GM08714 (cell line): ENCODE data around the gene VEGFB.

Source experiments
- H3K4me3 ChIP-seq: fragments of 200-500 bp; sonication (Bioruptor generic); 2 replicates; pipeline ENCODE4 v1.5.1; 2014; ENCODE audit warnings: mild to moderate bottlenecking, low read length, inconsistent platforms
- ZNF274 ChIP-seq: IDR thresholded peaks from 2 replicates; pipeline ENCODE4 v1.6.1; 2012; ENCODE audit warnings: mild to moderate bottlenecking, low read depth, low read length

The VEGFB gene

GRCh38 chr11:64207256-64208085, 26.9 kb upstream of the VEGFB start:
- peak overlapping the region; percentile 76 for H3K4me3 ChIP-seq
- TF ChIP-seq ZNF274 = no peak

GRCh38 chr11:64208086-64208795, 26.1 kb upstream of the VEGFB start:
- H3K4me3 ChIP-seq = peak overlapping the region; percentile 76; the same call in 1 of the 2 replicates
- no peak for TF ChIP-seq ZNF274

- no peak for TF ChIP-seq ZNF274
- H3K4me3 ChIP-seq = no peak overlapping the region; the same call in 1 of the 2 replicates
Observed at GRCh38 chr11:64208796-64209562, 25.4 kb upstream of the VEGFB start.

- no peak for TF ChIP-seq ZNF274
- H3K4me3 ChIP-seq = no peak overlapping the region
Observed at GRCh38 chr11:64209563-64209843, 24.9 kb upstream of the VEGFB start.

GRCh38 chr11:64210301-64211020, 23.9 kb upstream of the VEGFB start:
- H3K4me3 ChIP-seq = no peak overlapping the region
- no peak for TF ChIP-seq ZNF274

- H3K4me3 ChIP-seq = no peak overlapping the region
- TF ChIP-seq ZNF274 = no peak
Observed at GRCh38 chr11:64211181-64211872, 23.1 kb upstream of the VEGFB start.

- H3K4me3 ChIP-seq = no peak overlapping the region
- no peak for TF ChIP-seq ZNF274
Observed at GRCh38 chr11:64216879-64217278, 17.5 kb upstream of the VEGFB start.

- H3K4me3 ChIP-seq = no peak overlapping the region
- TF ChIP-seq ZNF274 = no peak
Observed at GRCh38 chr11:64218628-64219353, 15.6 kb upstream of the VEGFB start.

- no peak overlapping the region for H3K4me3 ChIP-seq
- no peak for TF ChIP-seq ZNF274
Observed at GRCh38 chr11:64219354-64219684, 15.1 kb upstream of the VEGFB start.

- no peak overlapping the region for H3K4me3 ChIP-seq
- TF ChIP-seq ZNF274 = no peak
Observed at GRCh38 chr11:64219755-64220154, 14.6 kb upstream of the VEGFB start.

GRCh38 chr11:64220271-64220670, 14.1 kb upstream of the VEGFB start:
- TF ChIP-seq ZNF274 = no peak
- H3K4me3 ChIP-seq = no peak overlapping the region

- TF ChIP-seq ZNF274 = no peak
- H3K4me3 ChIP-seq = no peak overlapping the region
Observed at GRCh38 chr11:64220798-64221197, 13.6 kb upstream of the VEGFB start.

- H3K4me3 ChIP-seq = no peak overlapping the region
- no peak for TF ChIP-seq ZNF274
Observed at GRCh38 chr11:64222651-64223000, 11.8 kb upstream of the VEGFB start.

- no peak overlapping the region for H3K4me3 ChIP-seq
- no peak for TF ChIP-seq ZNF274
Observed at GRCh38 chr11:64223001-64223651, 11.3 kb upstream of the VEGFB start.
